AG09319 (cell line): ENCODE data around the gene GRAP.

Experiments used
- DNase-seq: peaks from one replicate; pipeline ENCODE4 v3.0.0-alpha.2; 2010; ENCODE audit warnings: low read depth; ENCODE audit errors: extremely low read depth
- TF ChIP-seq, protein P1 (sequence below): IDR thresholded peaks from 2 replicates; pipeline ENCODE4 v1.5.1; 2011; ENCODE audit warnings: low read depth, mild to moderate bottlenecking, inconsistent platforms, low read length, moderate library complexity

GRAP gene

DNA sequence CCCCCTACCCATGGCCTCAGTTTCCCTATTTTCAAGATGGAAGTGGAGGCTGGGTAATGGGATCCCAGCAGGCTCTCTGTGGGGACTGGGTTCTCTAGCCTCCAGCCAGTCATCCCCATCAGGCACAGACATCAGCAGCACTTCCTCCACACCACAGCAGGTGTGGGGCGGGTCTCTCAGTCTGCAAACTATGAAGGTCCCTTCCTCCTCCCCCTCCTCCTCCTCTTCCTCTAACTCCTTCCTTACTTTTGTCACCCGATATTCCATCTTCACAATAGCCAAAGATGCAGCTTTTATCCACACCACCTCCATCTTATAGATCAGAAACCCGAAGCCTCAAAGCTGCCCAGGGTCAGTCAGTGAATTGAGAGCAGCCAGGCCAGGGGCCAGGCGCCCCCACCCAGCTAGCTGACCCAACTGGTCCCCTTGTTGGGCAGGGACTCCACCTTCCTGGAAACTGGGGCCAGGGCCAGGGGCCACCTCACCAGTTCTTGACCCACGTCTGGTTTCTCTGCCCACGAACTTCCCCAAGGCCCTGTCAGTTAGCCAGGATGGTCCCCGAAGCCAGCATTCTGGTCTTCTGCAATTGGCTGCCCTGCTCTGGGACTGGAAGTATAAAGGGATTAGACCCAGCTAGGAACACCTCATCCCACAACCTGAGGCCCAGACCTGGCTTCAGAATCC, 44.7 kb downstream of the GRAP start:
- no peak for DNase-seq
- TF ChIP-seq, protein P1, sequence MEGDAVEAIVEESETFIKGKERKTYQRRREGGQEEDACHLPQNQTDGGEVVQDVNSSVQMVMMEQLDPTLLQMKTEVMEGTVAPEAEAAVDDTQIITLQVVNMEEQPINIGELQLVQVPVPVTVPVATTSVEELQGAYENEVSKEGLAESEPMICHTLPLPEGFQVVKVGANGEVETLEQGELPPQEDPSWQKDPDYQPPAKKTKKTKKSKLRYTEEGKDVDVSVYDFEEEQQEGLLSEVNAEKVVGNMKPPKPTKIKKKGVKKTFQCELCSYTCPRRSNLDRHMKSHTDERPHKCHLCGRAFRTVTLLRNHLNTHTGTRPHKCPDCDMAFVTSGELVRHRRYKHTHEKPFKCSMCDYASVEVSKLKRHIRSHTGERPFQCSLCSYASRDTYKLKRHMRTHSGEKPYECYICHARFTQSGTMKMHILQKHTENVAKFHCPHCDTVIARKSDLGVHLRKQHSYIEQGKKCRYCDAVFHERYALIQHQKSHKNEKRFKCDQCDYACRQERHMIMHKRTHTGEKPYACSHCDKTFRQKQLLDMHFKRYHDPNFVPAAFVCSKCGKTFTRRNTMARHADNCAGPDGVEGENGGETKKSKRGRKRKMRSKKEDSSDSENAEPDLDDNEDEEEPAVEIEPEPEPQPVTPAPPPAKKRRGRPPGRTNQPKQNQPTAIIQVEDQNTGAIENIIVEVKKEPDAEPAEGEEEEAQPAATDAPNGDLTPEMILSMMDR: no peak

DNA sequence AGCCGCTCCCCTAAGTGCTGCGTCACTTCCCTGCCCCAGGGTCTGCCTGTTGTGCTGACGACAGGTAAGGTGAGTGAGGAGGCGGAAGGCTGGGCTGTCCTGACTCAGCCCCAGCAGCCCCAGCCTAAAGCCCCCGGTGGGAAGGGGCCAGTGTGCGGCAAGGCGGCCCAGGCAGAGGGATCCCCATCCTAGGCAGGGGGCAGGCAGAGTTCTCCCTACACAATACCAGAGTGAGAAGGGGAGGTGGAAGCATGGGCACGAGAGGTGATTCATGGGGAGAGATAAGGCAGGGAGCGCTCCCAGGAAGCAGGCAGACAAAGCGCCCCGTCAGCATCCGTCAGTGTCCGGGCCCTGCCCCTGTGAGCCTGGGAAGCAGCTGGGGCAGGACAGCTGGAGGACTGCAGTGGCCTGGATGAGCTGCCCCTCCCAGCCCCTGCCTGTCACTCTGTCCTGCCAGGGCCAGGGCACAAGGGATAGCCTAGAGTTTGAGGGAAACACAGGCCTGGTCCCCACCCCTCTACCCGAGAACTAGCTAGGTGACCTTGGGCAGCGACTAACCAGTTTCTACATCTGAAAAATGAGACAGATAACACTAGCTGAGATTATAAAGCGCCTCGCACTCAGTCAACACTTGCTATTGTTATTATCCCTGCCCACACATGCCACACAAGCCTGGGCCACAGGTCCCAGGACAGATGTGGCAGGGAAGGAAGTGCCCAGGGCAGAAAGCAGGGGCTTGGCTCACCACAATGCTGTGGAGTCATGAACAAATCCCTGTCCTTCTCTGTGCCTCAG, 46.0 kb downstream of the GRAP start:
- TF ChIP-seq, protein P1: no peak
- no peak for DNase-seq

DNA sequence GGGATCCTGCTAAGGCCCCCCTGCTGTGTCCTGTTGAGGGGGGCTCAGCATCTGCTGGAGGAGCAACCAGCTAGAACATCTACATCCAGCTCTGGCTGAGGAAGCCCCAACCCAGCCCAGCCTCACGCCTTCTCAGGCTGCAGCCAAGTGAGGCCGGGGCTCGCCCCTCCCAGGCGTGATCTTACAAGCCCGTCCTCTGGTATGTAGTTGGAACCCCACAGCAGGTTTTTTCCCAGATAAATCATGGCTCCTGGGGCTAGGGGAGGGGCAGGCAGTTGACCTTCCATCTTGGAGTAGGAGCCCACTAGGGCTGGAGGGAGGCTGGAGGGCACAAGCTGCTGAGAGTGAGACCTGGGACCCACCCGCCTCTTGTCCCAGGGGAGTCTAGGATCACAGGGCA, 46.8 kb downstream of the GRAP start:
- DNase-seq: no peak
- TF ChIP-seq, protein P1: no peak

DNA sequence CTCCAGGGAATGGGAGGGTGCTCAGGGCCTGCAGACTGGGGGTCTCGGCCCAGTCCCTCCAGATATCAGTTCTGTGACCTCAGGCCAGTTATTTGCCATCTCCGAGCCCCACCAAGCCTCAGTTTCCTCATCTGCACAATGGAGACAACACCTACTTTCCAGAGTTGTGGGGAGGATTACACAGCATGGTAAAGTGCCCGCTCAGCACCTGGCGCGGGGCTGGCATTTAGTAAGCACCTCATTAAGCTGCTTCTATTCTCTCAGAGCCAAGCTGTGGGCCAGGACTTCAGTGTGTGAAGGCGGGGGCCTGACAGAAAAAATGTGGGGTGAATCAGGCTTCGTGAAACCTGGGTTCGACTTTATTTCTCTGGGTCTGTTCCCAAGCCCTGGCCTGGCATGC, 47.4 kb downstream of the GRAP start:
- TF ChIP-seq, protein P1: no peak
- no peak for DNase-seq

DNA sequence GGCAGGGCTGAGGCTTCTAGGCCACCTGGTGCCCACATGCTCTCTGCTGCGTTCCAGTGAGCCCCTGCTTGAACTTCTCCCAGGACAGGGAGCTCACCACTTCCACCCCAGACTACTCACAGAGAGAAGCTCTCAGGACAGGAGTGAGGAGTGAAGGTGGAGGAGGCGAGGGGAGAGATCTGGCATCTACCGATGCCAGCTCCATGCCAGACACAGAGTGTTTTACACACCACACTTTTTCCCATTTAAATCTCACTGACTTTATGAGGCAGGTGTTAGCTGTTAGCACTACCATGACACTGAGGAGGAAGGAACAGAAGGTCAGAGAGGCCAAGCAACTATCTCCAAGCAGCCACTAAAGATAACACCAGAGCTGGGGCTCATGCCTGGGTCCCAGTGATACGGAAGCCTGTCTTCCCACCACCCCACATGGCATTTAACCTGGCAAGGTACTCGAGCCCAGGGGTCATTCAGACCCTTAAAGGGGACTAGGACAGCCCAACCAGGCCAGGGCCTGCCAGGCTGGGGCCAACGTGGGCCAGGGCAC, 49.0 kb downstream of the GRAP start:
- no peak for DNase-seq
- TF ChIP-seq, protein P1: no peak

DNA sequence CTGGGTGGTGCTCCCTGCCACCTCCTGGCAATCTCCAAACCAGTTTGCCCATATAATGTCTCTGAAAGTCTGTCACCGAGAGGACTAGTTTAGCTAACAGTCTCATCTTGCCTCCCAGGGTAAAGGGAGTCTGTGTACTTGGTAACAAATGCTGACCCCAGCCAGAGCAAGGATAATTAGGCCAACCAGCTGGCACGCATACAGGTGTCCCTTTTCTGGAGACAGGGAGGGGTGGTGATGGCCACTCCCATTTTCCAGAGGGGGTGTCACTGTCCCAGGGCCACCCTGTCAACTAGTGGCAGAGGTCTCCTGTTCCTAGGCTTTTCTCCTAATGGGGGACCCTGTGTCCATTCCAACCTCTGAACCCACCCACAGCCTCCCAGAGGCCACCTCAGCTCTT, 50.3 kb downstream of the GRAP start:
- TF ChIP-seq, protein P1: no peak
- no peak for DNase-seq

DNA sequence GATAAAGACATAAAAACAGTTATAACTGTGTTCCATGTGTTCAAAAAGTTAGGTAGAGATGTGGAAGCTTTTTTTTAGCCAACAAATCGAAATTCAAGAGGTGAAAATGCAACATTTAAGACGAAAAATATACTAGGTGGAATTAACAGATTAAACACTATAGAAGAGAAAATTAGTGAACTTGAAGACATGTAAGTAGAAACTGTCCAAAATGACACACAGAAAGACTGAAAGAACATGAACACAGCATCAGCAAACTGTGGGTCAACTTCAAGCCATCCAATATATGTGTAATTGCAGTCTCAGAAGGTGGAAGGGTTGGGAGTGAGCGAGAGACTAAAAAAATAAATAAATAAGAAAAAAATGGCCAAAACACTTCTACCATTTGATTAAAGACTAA, 51.5 kb downstream of the GRAP start:
- DNase-seq: no peak
- TF ChIP-seq, protein P1: no peak
